ENCODE results near the gene PARD3B.

GRCh38 chr2:205438241-205438640 lies 893.0 kb downstream of the PARD3B start:
- TF ChIP-seq PKNOX1 (IDR thresholded peaks at IDR 0.05), result no peak
- TF ChIP-seq HDGF (IDR thresholded peaks at IDR 0.05; ENCODE audit: borderline replicate concordance), result no peak
- TF ChIP-seq FOXA1 (IDR thresholded peaks at IDR 0.05), result no peak
- no peak for TF ChIP-seq SUZ12 (IDR thresholded peaks at IDR 0.05)
- TF ChIP-seq FOXM1 (IDR thresholded peaks at IDR 0.05; ENCODE audit: borderline replicate concordance), result no peak
- TF ChIP-seq FOXK2 (IDR thresholded peaks at IDR 0.05), result no peak
- no peak for TF ChIP-seq NFRKB (IDR thresholded peaks at IDR 0.05)
- no peak for TF ChIP-seq CTBP1 (IDR thresholded peaks at IDR 0.05; ENCODE audit: borderline replicate concordance)
- no peak for TF ChIP-seq ELF4 (IDR thresholded peaks at IDR 0.05)
- TF ChIP-seq ZNF384 (IDR thresholded peaks at IDR 0.05), result no peak
